IPS-NIHi7 (cell line): ENCODE results near the gene SLC29A1.

Experiments
- DNase-seq: peaks from one replicate; pipeline ENCODE4 v3.0.0; 2012; ENCODE audit warnings: mixed read lengths; ENCODE audit errors: extremely low spot score

Gene SLC29A1

DNA sequence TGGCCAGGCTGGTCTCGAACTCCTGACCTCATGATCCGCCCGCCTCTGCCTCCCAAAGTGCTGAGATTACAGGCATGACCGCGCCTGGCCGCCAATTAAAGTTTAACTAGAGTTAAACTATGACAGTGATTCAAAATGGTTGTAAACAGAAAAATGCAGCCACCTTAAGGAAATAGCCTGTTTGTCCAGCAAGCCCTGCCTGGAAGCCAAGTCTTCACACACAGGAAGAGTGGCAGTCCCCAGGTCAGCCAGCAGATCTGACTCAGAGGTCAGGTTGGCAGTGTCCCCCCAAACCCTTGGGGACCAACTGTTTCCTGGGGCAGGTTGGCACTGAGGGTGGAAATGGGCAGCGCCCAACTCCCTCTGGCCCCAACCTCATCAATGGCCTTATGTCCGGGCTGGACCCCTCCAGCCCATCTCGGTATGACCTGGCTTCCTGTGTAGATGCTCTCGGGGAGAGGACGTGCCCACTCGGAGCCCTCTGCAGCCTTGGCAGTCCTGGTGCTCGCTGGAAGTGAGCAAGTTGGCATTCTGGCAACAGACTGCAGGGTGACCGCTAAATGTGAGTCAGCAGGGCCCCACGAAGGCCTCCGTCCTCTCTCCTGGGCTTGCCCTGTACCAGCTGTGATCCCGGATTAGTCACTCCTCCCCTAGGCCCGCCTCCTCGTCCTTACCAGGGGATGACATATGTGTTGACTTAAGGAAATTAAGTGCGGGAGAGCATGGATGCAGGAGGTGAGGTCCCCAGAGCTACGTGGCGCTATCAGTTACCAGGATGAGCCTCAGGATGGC, 13.8 kb downstream of the SLC29A1 start:
- DNase-seq = peak; percentile 74

- DNase-seq = peak; percentile 80
These were observed 14.5 kb downstream of the SLC29A1 start for GRCh38 chr6:44237813-44238433.

DNA sequence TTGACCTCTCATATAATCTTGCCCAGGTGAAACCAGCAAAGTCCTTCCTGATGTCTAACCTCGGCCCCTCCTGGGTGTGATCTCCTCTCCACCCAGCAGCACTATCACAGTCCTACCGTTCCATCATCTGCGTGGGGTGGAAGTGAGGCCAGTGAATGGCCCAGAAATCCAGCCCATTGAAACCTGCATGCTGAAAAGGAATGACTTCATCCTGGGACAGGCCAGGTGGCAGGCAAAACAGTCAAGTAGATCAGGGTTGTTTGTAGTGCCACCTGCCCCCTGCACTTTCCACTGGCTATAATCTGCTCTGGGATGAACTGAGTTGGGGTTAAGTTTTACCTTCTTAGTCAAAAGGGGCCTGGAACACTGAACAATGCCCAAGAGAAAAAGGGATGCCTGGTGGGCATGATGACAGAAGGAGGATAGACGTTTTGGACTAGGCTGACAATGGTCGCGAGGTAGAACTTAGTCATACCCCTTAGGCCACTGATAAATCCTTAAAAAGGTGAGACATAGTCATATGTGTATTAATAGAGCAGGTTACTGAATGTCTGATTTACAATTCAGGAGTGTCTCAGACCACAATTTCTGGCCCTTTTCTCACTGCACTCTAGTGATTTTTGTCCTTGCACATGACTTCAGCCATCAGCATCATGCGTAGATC, 15.4 kb downstream of the SLC29A1 start:
- no peak for DNase-seq

DNA sequence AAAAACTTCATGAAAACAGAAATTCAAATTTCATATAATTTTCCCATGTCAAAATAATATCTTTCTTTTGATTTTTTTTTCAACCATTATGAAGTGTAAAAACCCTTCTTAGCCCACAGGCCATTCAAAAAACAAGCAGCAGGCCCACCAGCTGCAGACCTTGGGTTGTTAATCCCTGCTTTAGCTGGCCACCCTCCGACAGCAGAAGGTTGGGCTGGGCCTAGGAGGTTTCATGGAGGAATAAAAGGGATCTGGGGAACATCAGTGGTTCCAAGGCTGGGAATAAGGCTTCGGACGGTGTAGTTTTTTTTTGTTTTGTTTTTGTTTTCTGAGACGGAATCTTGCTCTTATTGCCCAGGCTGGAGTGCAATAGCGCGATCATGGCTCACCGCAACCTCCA, 19.9 kb downstream of the SLC29A1 start:
- DNase-seq = no peak

DNA sequence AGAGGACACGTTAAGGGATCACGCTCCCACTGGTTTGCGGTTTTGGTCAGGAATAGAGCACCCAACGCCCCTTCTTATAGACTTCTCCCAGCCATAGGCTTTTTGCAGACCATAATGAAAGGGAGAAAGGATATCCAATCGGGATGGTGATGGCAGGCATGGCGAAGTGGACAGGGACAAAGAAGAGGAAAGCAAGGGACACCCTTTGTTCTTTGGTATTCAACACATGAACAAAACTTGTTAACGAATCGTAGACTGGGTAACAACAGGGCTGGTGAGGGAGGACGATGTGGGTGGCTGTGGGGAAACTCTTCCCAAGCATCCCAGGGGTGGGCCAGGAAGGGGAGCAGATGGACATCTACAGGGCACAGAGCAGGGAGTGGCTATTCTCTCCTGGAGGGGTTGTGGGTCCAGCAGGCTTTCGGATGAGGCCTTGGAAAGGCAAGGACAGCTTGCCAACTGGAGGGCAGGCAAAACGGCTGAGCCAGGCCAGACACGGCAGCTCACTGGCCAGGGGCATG, 22.1 kb downstream of the SLC29A1 start:
- DNase-seq = no peak

GRCh38 chr6:44245912-44246662, 22.7 kb downstream of the SLC29A1 start:
- peak; percentile 90 for DNase-seq

- peak; percentile 86 for DNase-seq
These were observed 23.4 kb downstream of the SLC29A1 start, which contains the start of gene HSP90AB1 for GRCh38 chr6:44246663-44247337. TSS of gene HSP90AB1 (plus strand) at chr6:44247101. CDS start at chr6:44248630, 1,529 bp downstream.

DNA sequence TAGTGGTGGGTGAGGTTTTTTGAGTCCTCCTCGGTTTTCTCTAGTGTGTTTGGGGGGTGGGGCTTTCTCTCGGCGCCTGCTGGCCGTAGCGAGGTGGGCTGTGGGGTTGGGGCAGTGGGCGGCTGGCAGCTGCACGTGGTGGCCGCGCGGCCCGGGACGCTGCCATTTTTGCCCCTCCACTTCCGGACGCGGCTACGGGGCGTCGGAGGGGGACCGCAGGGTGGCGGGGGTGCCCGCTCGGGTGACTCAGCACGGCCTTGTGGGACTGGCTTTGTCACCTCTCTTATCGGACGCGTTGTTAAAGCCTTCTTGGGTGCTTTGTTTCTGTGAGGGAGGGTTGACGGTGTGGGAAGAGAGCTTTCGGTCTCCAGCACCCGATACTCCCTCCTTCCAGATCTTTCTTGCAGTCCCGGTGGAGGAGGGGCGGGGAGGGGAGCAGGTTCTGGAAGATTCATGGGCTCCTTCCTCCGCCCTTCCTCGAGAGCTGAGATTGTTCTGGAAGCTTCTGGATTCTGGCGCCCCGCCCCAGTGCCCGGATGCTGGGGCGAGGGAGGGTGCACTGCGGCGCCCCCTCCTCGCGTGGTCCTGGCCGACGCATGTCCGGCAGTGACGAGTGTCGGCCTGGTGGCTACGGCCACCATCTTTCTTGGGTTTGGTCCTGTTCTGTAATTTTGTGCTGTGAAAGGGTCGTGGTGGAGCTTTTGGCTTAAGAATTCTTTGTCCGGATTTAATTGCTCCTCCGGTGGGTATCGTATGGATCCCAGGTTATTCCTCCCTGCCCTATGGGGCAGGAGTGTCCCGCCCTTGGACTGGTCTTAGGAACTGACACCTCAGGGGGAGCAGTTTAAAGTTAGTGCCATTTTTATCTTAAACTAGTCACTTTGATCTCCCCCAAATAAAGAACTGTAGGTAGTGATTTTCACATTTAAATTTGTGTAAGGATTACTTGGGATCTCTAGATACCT, 24.2 kb downstream of the SLC29A1 start:
- DNase-seq = no peak

GRCh38 chr6:44248579-44248978, 25.2 kb downstream of the SLC29A1 start:
- DNase-seq = no peak

GRCh38 chr6:44249082-44249748, 25.8 kb downstream of the SLC29A1 start:
- DNase-seq = no peak

DNA sequence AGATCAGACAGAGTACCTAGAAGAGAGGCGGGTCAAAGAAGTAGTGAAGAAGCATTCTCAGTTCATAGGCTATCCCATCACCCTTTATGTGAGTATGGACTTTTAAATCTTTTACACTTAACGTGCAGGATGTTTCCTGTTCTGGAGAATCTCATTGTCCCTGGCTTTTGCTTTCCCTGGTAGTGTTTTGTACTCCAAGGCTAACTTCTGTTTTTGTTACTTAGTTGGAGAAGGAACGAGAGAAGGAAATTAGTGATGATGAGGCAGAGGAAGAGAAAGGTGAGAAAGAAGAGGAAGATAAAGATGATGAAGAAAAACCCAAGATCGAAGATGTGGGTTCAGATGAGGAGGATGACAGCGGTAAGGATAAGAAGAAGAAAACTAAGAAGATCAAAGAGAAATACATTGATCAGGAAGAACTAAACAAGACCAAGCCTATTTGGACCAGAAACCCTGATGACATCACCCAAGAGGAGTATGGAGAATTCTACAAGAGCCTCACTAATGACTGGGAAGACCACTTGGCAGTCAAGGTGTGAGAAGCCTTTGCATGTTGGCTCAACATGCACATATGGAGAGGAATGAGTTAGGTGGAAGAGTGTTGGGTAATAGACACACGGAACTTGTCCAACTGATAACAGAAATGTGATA, 26.8 kb downstream of the SLC29A1 start:
- no peak for DNase-seq

DNA sequence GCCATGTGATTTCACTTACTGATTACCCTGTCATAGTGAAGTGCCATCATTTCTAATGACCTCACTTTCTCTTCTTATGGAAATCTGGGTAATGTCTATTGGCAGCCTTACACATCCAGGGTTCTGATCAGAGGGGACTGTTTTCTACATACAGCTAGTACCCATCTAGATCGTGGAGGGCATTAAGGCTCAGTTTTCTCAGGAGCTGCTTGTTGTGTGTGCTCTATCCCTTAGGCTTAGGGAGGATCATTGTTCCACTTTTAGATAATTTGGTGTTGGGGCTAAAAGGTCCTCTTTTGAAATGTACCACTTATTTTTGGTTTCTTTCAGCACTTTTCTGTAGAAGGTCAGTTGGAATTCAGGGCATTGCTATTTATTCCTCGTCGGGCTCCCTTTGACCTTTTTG, 27.3 kb downstream of the SLC29A1 start:
- no peak for DNase-seq

DNA sequence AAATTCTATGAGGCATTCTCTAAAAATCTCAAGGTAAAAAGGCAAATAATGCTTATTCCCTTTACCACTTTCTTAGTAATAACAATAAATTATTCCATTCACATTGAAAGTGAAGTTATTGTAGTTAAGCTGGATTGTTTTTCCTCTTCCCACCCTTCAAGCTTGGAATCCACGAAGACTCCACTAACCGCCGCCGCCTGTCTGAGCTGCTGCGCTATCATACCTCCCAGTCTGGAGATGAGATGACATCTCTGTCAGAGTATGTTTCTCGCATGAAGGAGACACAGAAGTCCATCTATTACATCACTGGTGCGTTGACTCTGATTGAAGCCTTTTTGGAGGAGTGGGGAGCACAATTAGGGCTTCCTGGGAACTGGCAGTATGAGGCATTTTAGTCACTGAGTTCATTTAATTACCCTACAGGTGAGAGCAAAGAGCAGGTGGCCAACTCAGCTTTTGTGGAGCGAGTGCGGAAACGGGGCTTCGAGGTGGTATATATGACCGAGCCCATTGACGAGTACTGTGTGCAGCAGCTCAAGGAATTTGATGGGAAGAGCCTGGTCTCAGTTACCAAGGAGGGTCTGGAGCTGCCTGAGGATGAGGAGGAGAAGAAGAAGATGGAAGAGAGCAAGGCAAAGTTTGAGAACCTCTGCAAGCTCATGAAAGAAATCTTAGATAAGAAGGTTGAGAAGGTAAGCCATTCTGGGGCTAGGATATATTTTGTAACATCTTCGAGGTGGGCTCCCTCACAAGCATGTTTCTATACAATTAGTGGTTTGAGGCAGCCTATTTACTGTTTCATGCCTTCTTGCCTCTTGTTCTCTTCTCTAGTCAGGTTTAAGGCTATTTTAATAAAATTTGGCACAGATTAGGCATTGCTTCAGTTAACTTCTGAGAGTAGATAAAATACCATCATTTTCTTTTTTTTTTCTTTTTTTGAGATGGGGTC, 28.5 kb downstream of the SLC29A1 start:
- DNase-seq = no peak

- no peak for DNase-seq
These were observed 30.1 kb downstream of the SLC29A1 start for GRCh38 chr6:44253307-44254101.

- DNase-seq = no peak
These were observed 31.1 kb downstream of the SLC29A1 start for GRCh38 chr6:44254191-44255104.
